Ramos (cell line): Measurements from ENCODE around the gene ABCD4.
"Not testable (repeated sequence)": the region's sequence is repeated elsewhere in the genome, so short reads cannot be mapped to it uniquely, and the experiment has no call there.

ENCODE experiments used
- in situ Hi-C: fragments of 300-500 bp; cut with MboI; formaldehyde crosslinking; loops from one replicate; pipeline ENCODE4 v1.14.3; 2022; ENCODE audit warnings: low sequenced_read_pairs; ENCODE audit not compliant: unreplicated experiment

The ABCD4 gene

GRCh38 chr14:74308695-74309094 is 6.0 kb upstream of the ABCD4 start:
- in situ Hi-C loops, result no loop called here

GRCh38 chr14:74302152-74302628 is 544 bp downstream of the ABCD4 start:
- in situ Hi-C loops, result no loop called here

- in situ Hi-C loops, result no loop called here
Observed at GRCh38 chr14:74301594-74302151, 1.1 kb downstream of the ABCD4 start.

GRCh38 chr14:74299061-74299545 is 3.6 kb downstream of the ABCD4 start:
- in situ Hi-C loops, result no loop called here

- in situ Hi-C loops, result no loop called here
Observed at GRCh38 chr14:74297986-74298385, 4.7 kb downstream of the ABCD4 start.

GRCh38 chr14:74296037-74296467 is 6.7 kb downstream of the ABCD4 start:
- in situ Hi-C loops, result no loop called here

- in situ Hi-C loops, result no loop called here
Observed at GRCh38 chr14:74293606-74294005, 9.1 kb downstream of the ABCD4 start.

GRCh38 chr14:74292061-74292460 is 10.7 kb downstream of the ABCD4 start:
- in situ Hi-C loops, result no loop called here

GRCh38 chr14:74290415-74290814 is 12.3 kb downstream of the ABCD4 start:
- in situ Hi-C loops, result no loop called here

GRCh38 chr14:74289801-74290200 is 12.9 kb downstream of the ABCD4 start:
- in situ Hi-C loops, result no loop called here

GRCh38 chr14:74286736-74287135 is 16.0 kb downstream of the ABCD4 start:
- in situ Hi-C loops, result no loop called here

- in situ Hi-C loops, result no loop called here
Observed at GRCh38 chr14:74281069-74281468, 21.7 kb downstream of the ABCD4 start.

- in situ Hi-C loops, result no loop called here
Observed at GRCh38 chr14:74278080-74278479, 24.7 kb downstream of the ABCD4 start.

GRCh38 chr14:74275241-74275841 is 27.4 kb downstream of the ABCD4 start:
- in situ Hi-C loops, result no loop called here

GRCh38 chr14:74271365-74271764 is 31.4 kb downstream of the ABCD4 start:
- in situ Hi-C loops, result no loop called here

GRCh38 chr14:74270382-74271177 is 32.2 kb downstream of the ABCD4 start:
- in situ Hi-C loops, result not testable (repeated sequence)

GRCh38 chr14:74267588-74267987 is 35.1 kb downstream of the ABCD4 start:
- in situ Hi-C loops, result no loop called here

GRCh38 chr14:74265301-74265965 is 37.3 kb downstream of the ABCD4 start:
- in situ Hi-C loops, result no loop called here

- in situ Hi-C loops, result no loop called here
Observed at GRCh38 chr14:74263921-74264320, 38.8 kb downstream of the ABCD4 start.

- in situ Hi-C loops, result no loop called here
Observed at GRCh38 chr14:74263181-74263580, 39.6 kb downstream of the ABCD4 start.

- in situ Hi-C loops, result no loop called here
Observed at GRCh38 chr14:74262076-74262475, 40.7 kb downstream of the ABCD4 start.
